GM12865 (cell line): ENCODE measurements around the gene ACER3.
"Not testable (repeated sequence)": the region's sequence is repeated elsewhere in the genome, so short reads cannot be mapped to it uniquely, and the experiment has no call there.

Experiments used
- DNase-seq: peaks from one replicate; pipeline ENCODE4 v3.0.0; 2010; ENCODE audit warnings: low read depth
- H3K4me3 ChIP-seq: 2 replicates; pipeline ENCODE4 v1.5.1; 2011; ENCODE audit warnings: mild to moderate bottlenecking, low read depth, low read length, control low read depth
- TF ChIP-seq, protein P1 (sequence below): IDR thresholded peaks from 2 replicates; pipeline ENCODE4 v1.5.1; 2011; ENCODE audit warnings: low read length, control low read depth, low read depth, inconsistent platforms; ENCODE audit not compliant: insufficient read depth; ENCODE audit errors: missing control alignments

Gene ACER3

DNA sequence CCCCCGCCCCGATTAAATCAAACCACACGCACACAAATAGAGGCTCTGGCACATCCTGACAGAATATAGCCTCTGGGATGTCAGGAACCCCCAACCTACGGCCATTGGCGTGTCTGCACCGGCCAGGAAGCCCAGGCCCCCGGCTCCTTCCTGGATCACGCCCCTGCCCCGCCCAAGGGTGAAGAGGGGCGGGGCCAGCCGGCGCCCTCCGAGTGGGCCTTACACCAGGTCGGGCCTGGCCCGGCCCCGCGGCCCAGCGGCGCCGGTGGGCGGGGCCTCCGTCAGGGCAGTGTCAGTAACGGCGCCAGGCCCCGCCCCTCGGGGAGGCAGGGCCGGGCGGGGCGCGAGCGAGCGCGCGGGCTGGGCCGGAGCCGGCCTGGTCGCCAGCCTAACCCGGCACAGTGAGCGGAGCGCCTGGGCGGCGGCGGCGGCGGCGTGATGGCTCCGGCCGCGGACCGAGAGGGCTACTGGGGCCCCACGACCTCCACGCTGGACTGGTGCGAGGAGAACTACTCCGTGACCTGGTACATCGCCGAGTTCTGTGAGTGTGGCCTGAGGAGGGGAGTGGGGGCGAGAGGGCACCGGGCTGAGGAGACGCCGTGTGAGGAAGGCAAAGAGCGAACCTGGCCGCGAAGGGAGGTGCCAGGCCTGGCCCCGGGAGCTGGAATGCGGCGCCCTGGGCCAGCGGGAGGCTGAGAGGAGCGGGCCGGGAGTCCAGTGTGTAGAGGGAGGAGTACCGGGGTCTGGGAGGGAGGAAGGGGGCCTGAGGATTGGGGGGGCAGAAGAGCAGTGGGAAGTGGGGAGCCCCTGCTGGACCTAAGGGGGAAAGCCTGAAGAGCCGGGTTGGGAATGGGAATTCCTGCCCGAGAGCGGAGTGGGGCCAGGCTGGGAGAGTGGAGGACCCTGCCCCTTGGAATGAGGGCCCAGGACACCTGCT is at the start of gene ACER3:
TSS of gene ACER3 (plus strand) at position 380 of the 937 bp plus-strand sequence. CDS start at position 439, 59 bp downstream.
- DNase-seq = peak; percentile 96
- TF ChIP-seq, protein P1, sequence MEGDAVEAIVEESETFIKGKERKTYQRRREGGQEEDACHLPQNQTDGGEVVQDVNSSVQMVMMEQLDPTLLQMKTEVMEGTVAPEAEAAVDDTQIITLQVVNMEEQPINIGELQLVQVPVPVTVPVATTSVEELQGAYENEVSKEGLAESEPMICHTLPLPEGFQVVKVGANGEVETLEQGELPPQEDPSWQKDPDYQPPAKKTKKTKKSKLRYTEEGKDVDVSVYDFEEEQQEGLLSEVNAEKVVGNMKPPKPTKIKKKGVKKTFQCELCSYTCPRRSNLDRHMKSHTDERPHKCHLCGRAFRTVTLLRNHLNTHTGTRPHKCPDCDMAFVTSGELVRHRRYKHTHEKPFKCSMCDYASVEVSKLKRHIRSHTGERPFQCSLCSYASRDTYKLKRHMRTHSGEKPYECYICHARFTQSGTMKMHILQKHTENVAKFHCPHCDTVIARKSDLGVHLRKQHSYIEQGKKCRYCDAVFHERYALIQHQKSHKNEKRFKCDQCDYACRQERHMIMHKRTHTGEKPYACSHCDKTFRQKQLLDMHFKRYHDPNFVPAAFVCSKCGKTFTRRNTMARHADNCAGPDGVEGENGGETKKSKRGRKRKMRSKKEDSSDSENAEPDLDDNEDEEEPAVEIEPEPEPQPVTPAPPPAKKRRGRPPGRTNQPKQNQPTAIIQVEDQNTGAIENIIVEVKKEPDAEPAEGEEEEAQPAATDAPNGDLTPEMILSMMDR = no peak
- H3K4me3 ChIP-seq = peak within 1 kb of the TSS; percentile 93

GRCh38 chr11:76811259-76811658 is 49.5 kb upstream of the ACER3 start:
- TF ChIP-seq, protein P1 = no peak
- DNase-seq = no peak
- no peak overlapping the region for H3K4me3 ChIP-seq

GRCh38 chr11:76814414-76814813 is 46.3 kb upstream of the ACER3 start:
- TF ChIP-seq, protein P1 = no peak
- DNase-seq = no peak
- H3K4me3 ChIP-seq = no peak overlapping the region

- not testable (repeated sequence) for H3K4me3 ChIP-seq, DNase-seq
Measured at GRCh38 chr11:76815678-76816077, 45.0 kb upstream of the ACER3 start.

GRCh38 chr11:76820184-76820566 is 40.5 kb upstream of the ACER3 start:
- DNase-seq = no peak
- TF ChIP-seq, protein P1 = no peak
- no peak overlapping the region for H3K4me3 ChIP-seq

DNA sequence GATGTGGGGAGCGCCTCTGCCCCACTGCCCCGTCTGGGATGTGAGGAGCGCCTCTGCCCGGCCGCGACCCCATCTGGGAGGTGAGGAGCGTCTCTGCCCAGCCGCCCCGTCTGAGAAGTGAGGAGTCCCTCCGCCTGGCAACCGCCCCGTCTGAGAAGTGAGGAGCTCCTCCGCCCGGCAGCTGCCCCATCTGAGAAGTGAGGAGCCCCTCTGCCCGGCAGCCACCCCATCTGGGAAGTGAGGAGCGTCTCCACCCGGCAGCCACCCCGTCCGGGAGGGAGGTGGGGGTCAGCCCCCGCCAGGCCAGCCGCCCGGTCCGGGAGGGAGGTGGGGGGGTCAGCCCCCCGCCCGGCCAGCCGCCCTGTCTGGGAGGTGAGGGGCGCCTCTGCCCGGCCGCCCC is 39.3 kb upstream of the ACER3 start:
- not testable (repeated sequence) for DNase-seq

GRCh38 chr11:76822406-76822805 is 38.3 kb upstream of the ACER3 start:
- no peak for DNase-seq
- TF ChIP-seq, protein P1 = no peak
- no peak overlapping the region for H3K4me3 ChIP-seq

More for the DNA sequence above, 39.3 kb upstream of the ACER3 start:
- H3K4me3 ChIP-seq = not testable (repeated sequence)
